CD4-positive, alpha-beta T cell (primary cell): ENCODE data around the gene ERCC4. TPM values are rescaled to one million over a fixed set of nuclear protein-coding genes. Genes with fewer than 3 reads are reported as not detected.

Source experiments
- ATAC-seq: fragments of 200-7000 bp; cut with Tn5 transposase; one replicate; pipeline ENCODE4 v1.10.0; 2022; ENCODE audit warnings: mild to moderate bottlenecking; ENCODE audit not compliant: poor library complexity
- CTCF ChIA-PET: fragments of 350-600 bp; sonication (Branson Sonifier 250); formaldehyde crosslinking; loops from one replicate; lab custom pipeline; 2021; ENCODE audit warnings: antibody characterized with exemption, inconsistent platforms; lab: Charles Lee
- POLR2A ChIA-PET: fragments of 350-600 bp; sonication (Branson Sonifier 250); formaldehyde crosslinking; loops from one replicate; lab custom pipeline; 2021; ENCODE audit warnings: antibody characterized with exemption, inconsistent platforms; lab: Charles Lee
- DNase-seq, 14 experiments: peaks; one replicate each; pipeline ENCODE4 v3.0.0-alpha.2; 2013 to 2020; ENCODE audit warnings: mixed read lengths in 2 of 14
- H3K27ac ChIP-seq, 2 donors: one replicate each; pipeline versions ENCODE4 v1.5.1 to v1.7.0; 2013; ENCODE audit warnings: low read length in 2 of 2, low read depth in 1 of 2, mild to moderate bottlenecking in 1 of 2
- H3K27me3 ChIP-seq, 2 experiments: 1 replicate in 1 of 2; 2 replicates in 1 of 2; pipeline versions ENCODE4 v1.6.1 to v1.7.0; 2013; ENCODE audit warnings: low read length in 2 of 2, control low read depth in 1 of 2, mild to moderate bottlenecking in 1 of 2, moderate library complexity in 1 of 2; ENCODE audit not compliant: insufficient read depth in 2 of 2, control insufficient read depth in 1 of 2
- H3K36me3 ChIP-seq: one replicate; pipeline ENCODE4 v1.6.1; 2013; ENCODE audit warnings: low read length, control low read depth; ENCODE audit not compliant: insufficient read depth
- H3K4me1 ChIP-seq: one replicate; pipeline ENCODE4 v1.6.1; 2013; ENCODE audit warnings: low read length, control low read depth; ENCODE audit not compliant: insufficient read depth
- H3K4me3 ChIP-seq: one replicate; pipeline ENCODE4 v1.5.1; 2013; ENCODE audit warnings: mild to moderate bottlenecking, low read length, moderate library complexity
- H3K9me3 ChIP-seq, 2 experiments: 1 replicate in 1 of 2; 2 replicates in 1 of 2; pipeline versions ENCODE4 v1.6.1 to v1.7.0; 2013; ENCODE audit warnings: low read length in 2 of 2, mild to moderate bottlenecking in 2 of 2, control low read depth in 1 of 2, moderate library complexity in 1 of 2; ENCODE audit not compliant: control insufficient read depth in 1 of 2, insufficient read depth in 1 of 2
- H3K27ac Mint-ChIP-seq: one replicate; pipeline ENCODE4 v1.8.0; 2020; ENCODE audit warnings: mixed read lengths
- H3K27me3 Mint-ChIP-seq: one replicate; pipeline ENCODE4 v1.8.0; 2021; ENCODE audit warnings: mixed read lengths
- H3K36me3 Mint-ChIP-seq: one replicate; pipeline ENCODE4 v1.8.0; 2021; ENCODE audit warnings: low read depth, mixed read lengths
- H3K4me1 Mint-ChIP-seq: one replicate; pipeline ENCODE4 v1.8.0; 2021; ENCODE audit warnings: low read depth, mixed read lengths
- H3K4me3 Mint-ChIP-seq: one replicate; pipeline ENCODE4 v1.8.0; 2020; ENCODE audit warnings: mild to moderate bottlenecking, mixed read lengths
- H3K9me3 Mint-ChIP-seq: one replicate; pipeline ENCODE4 v1.8.0; 2020; ENCODE audit warnings: mixed read lengths
- CTCF ChIP-seq: fragments of 200-600 bp; IDR thresholded peaks from one replicate; pipeline ENCODE4 v1.8.0; 2022; ENCODE audit warnings: antibody characterized with exemption, mild to moderate bottlenecking
- intact Hi-C, 2 experiments: fragments of 100-400 bp; cut with DNase I in 1 of 2; cut with micrococcal nuclease in 1 of 2; formaldehyde crosslinking; loops; one replicate each; pipeline versions ENCODE4 v1.15.1 to v1.9.0; 2023 to 2025; cut with DNase I, micrococcal nuclease
- total RNA-seq, 174 experiments: library from RNA in 2 of 174; stranded (reverse) in 2 of 174; gene quantifications; one replicate each; pipeline ENCODE4 v1.2.3 and lab custom pipeline; 2021 to 2026

Gene ERCC4
- total RNA-seq, 2 experiments from 2014 or later: 8.5 to 10.1 TPM

- Histone ChIP-seq H3K27ac (no peak overlapping the region), H3K4me3 (no peak overlapping the region), H3K27me3 (peaks cover 2 to 10% of the 10 kb centered on the region in 2 experiments), H3K9me3 (no peaks in the 10 kb centered on the region), H3K36me3 (no peaks in the 10 kb centered on the region), H3K4me1 (no peaks in the 10 kb centered on the region)
- ChIA-PET CTCF (no interaction called here), POLR2A (no interaction called here)
- DNase-seq (no peak), ATAC-seq (no peak)
- no peak overlapping the region for H3K27ac Mint-ChIP-seq
- H3K27me3 Mint-ChIP-seq: peaks cover 50% of the 10 kb centered on the region
- no peak overlapping the region for H3K4me3 Mint-ChIP-seq
- intact Hi-C loops: no loop called here
- no peaks in the 10 kb centered on the region for H3K4me1 Mint-ChIP-seq
- TF ChIP-seq CTCF: no peak
- H3K36me3 Mint-ChIP-seq: no peaks in the 10 kb centered on the region
- no peaks in the 10 kb centered on the region for H3K9me3 Mint-ChIP-seq
These were observed 7.1 kb upstream of the ERCC4 start for GRCh38 chr16:13912891-13913290.

- H3K36me3 ChIP-seq: no peaks in the 10 kb centered on the region
- peaks cover 2 to 3% of the 10 kb centered on the region in 2 experiments for H3K27me3 ChIP-seq
- CTCF ChIA-PET: interaction anchor here (0.6 kb wide), 1 partner anchor 21 kb away, joined by 4 read pairs; no protein-coding TSS in a partner anchor
- no peaks in the 10 kb centered on the region for H3K36me3 Mint-ChIP-seq
- TF ChIP-seq CTCF: no peak
- H3K27ac ChIP-seq: no peak overlapping the region
- DNase-seq: no peak
- ATAC-seq: no peak
- intact Hi-C loops: no loop called here
- H3K27me3 Mint-ChIP-seq: peaks cover 42% of the 10 kb centered on the region
- H3K9me3 ChIP-seq: no peaks in the 10 kb centered on the region
- H3K4me3 ChIP-seq: no peak overlapping the region
- no peaks in the 10 kb centered on the region for H3K4me1 ChIP-seq
- no peaks in the 10 kb centered on the region for H3K9me3 Mint-ChIP-seq
- H3K4me3 Mint-ChIP-seq: no peak overlapping the region
- no peak overlapping the region for H3K27ac Mint-ChIP-seq
- H3K4me1 Mint-ChIP-seq: no peaks in the 10 kb centered on the region
- POLR2A ChIA-PET: no interaction called here
These were observed 6.3 kb upstream of the ERCC4 start for GRCh38 chr16:13913374-13914292.

GRCh38 chr16:13915033-13915635 is 4.8 kb upstream of the ERCC4 start:
- no peak overlapping the region for H3K27ac ChIP-seq
- H3K4me3 Mint-ChIP-seq: no peak overlapping the region
- peaks cover 11% of the 10 kb centered on the region for H3K4me1 Mint-ChIP-seq
- intact Hi-C loops: loop anchor here in 1 of 2 experiments (5.0 kb wide), 1 partner anchor 48 kb away; no protein-coding TSS in a partner anchor
- H3K27ac Mint-ChIP-seq: no peak overlapping the region
- H3K27me3 Mint-ChIP-seq: peaks cover 33% of the 10 kb centered on the region
- H3K36me3 ChIP-seq: no peaks in the 10 kb centered on the region
- H3K9me3 Mint-ChIP-seq: no peaks in the 10 kb centered on the region
- DNase-seq (no peak), ATAC-seq (no peak)
- no peak overlapping the region for H3K4me3 ChIP-seq
- peaks cover 2% of the 10 kb centered on the region for H3K36me3 Mint-ChIP-seq
- TF ChIP-seq CTCF: no peak
- ChIA-PET POLR2A (no interaction called here), CTCF (no interaction called here)
- H3K9me3 ChIP-seq: no peaks in the 10 kb centered on the region
- H3K4me1 ChIP-seq: peaks cover 5% of the 10 kb centered on the region
- no peaks in the 10 kb centered on the region for H3K27me3 ChIP-seq
